ENCODE measurements around the gene INKA2. TPM values are rescaled to one million over a fixed set of nuclear protein-coding genes. Genes with fewer than 3 reads are reported as not detected.

INKA2 gene
- total RNA-seq, 1 donor from 2014 or later, result 28.5 TPM

GRCh38 chr1:111737216-111738132, 1.7 kb downstream of the INKA2 start:
- DNase-seq (ENCODE audit: missing footprints) (no peak), ATAC-seq (no peak)
- intact Hi-C loops (cut with DNase I), result no loop called here

- intact Hi-C loops (cut with DNase I), result no loop called here
- ATAC-seq (peak; percentile 29), DNase-seq (ENCODE audit: missing footprints) (peak; percentile 87)
Observed at GRCh38 chr1:111736548-111737215, 2.5 kb downstream of the INKA2 start.

- intact Hi-C loops (cut with DNase I), result no loop called here
- DNase-seq (ENCODE audit: missing footprints), result no peak
- ATAC-seq, result no peak
Observed at GRCh38 chr1:111735858-111736544, 3.2 kb downstream of the INKA2 start.

GRCh38 chr1:111735321-111735720, 3.9 kb downstream of the INKA2 start:
- no peak for DNase-seq (ENCODE audit: missing footprints)
- intact Hi-C loops (cut with DNase I), result no loop called here
- no peak for ATAC-seq

- ATAC-seq (no peak), DNase-seq (ENCODE audit: missing footprints) (no peak)
- intact Hi-C loops (cut with DNase I), result no loop called here
Observed at GRCh38 chr1:111734856-111735255, 4.3 kb downstream of the INKA2 start.

- DNase-seq (ENCODE audit: missing footprints) (no peak), ATAC-seq (no peak)
- intact Hi-C loops (cut with DNase I), result no loop called here
Observed at GRCh38 chr1:111734426-111734825, 4.8 kb downstream of the INKA2 start.

- intact Hi-C loops (cut with DNase I), result no loop called here
- ATAC-seq, result no peak
Observed at GRCh38 chr1:111733992-111734341, 5.2 kb downstream of the INKA2 start.

GRCh38 chr1:111733183-111733991, 5.8 kb downstream of the INKA2 start:
- ATAC-seq (peak; percentile 58), DNase-seq (ENCODE audit: missing footprints) (peak; percentile 82)
- intact Hi-C loops (cut with DNase I), result no loop called here

More at GRCh38 chr1:111733992-111734341, 5.2 kb downstream of the INKA2 start:
- no peak for DNase-seq (ENCODE audit: missing footprints)

- ATAC-seq (no peak), DNase-seq (ENCODE audit: missing footprints) (no peak)
- intact Hi-C loops (cut with DNase I), result no loop called here
Observed at GRCh38 chr1:111732718-111733117, 6.5 kb downstream of the INKA2 start.

GRCh38 chr1:111731956-111732355, 7.2 kb downstream of the INKA2 start:
- intact Hi-C loops (cut with DNase I), result no loop called here
- no peak for ATAC-seq
- DNase-seq (ENCODE audit: missing footprints), result no peak

GRCh38 chr1:111730706-111731105, 8.5 kb downstream of the INKA2 start:
- ATAC-seq (no peak), DNase-seq (ENCODE audit: missing footprints) (no peak)
- intact Hi-C loops (cut with DNase I), result no loop called here

GRCh38 chr1:111729946-111730681, 9.1 kb downstream of the INKA2 start:
- DNase-seq (ENCODE audit: missing footprints), result no peak
- intact Hi-C loops (cut with DNase I), result loop anchor here (1.0 kb wide), 1 partner anchor 9 kb away; the partner anchor contains the start of gene INKA2
- no peak for ATAC-seq

GRCh38 chr1:111729271-111729921, 9.8 kb downstream of the INKA2 start:
- intact Hi-C loops (cut with DNase I), result loop anchor here (1.0 kb wide), 1 partner anchor 10 kb away; the partner anchor contains the start of gene INKA2
- DNase-seq (ENCODE audit: missing footprints), result peak; percentile 84
- ATAC-seq, result peak; percentile 55

- intact Hi-C loops (cut with DNase I), result no loop called here
- DNase-seq (ENCODE audit: missing footprints), result peak; percentile 69
Observed at GRCh38 chr1:111727056-111727455, 12.1 kb downstream of the INKA2 start.

GRCh38 chr1:111725192-111725591, 14.0 kb downstream of the INKA2 start:
- intact Hi-C loops (cut with DNase I), result no loop called here
- DNase-seq (ENCODE audit: missing footprints) (peak; percentile 83), ATAC-seq (peak; percentile 64)

More at GRCh38 chr1:111727056-111727455, 12.1 kb downstream of the INKA2 start:
- ATAC-seq, result no peak

GRCh38 chr1:111723871-111724270, 15.3 kb downstream of the INKA2 start:
- no peak for DNase-seq (ENCODE audit: missing footprints)
- no peak for ATAC-seq
- intact Hi-C loops (cut with DNase I), result no loop called here

- DNase-seq (ENCODE audit: missing footprints) (no peak), ATAC-seq (no peak)
- intact Hi-C loops (cut with DNase I), result no loop called here
Observed at GRCh38 chr1:111723091-111723806, 15.9 kb downstream of the INKA2 start.
